OCI-LY1 (cell line): ENCODE measurements around the gene SERPINE1.

Experiments used
- H2AFZ ChIP-seq: fragments of 200-600 bp; sonication (generic), shearing (Covaris generic); 2 replicates; pipeline ENCODE4 v1.6.0; 2014; ENCODE audit warnings: antibody characterized with exemption, mild to moderate bottlenecking, low read length
- H3F3A ChIP-seq: fragments of 200-600 bp; sonication (generic), shearing (Covaris generic); 2 replicates; pipeline ENCODE4 v1.6.0; 2014; ENCODE audit warnings: mild to moderate bottlenecking, antibody characterized with exemption, low read length, moderate library complexity; ENCODE audit not compliant: insufficient read depth
- H3K27ac ChIP-seq: fragments of 200-600 bp; sonication (generic); 2 replicates; pipeline ENCODE4 v1.5.1; 2014; ENCODE audit warnings: low read length, mixed run types, mild to moderate bottlenecking, low read depth; ENCODE audit not compliant: poor library complexity, severe bottlenecking
- H3K27me3 ChIP-seq: fragments of 200-600 bp; sonication (generic); 2 replicates; pipeline ENCODE4 v1.6.0; 2014; ENCODE audit warnings: antibody characterized with exemption, mild to moderate bottlenecking, low read length, moderate library complexity; ENCODE audit not compliant: insufficient read depth
- H3K36me3 ChIP-seq: fragments of 200-600 bp; sonication (generic); 2 replicates; pipeline ENCODE4 v1.6.1; 2014; ENCODE audit warnings: mild to moderate bottlenecking, antibody characterized with exemption, low read length, moderate library complexity, mixed read lengths; ENCODE audit not compliant: insufficient read depth
- H3K4me1 ChIP-seq: fragments of 200-600 bp; sonication (generic); 2 replicates; pipeline ENCODE4 v1.5.1; 2014; ENCODE audit warnings: mild to moderate bottlenecking, low read length, moderate library complexity; ENCODE audit not compliant: insufficient read depth, severe bottlenecking
- H3K4me2 ChIP-seq: fragments of 200-600 bp; sonication (generic), shearing (Covaris generic); 2 replicates; pipeline ENCODE4 v1.6.1; 2014; ENCODE audit warnings: low read length
- H3K4me3 ChIP-seq: fragments of 200-600 bp; sonication (generic); 2 replicates; pipeline ENCODE4 v1.5.1; 2014; ENCODE audit warnings: low read length, low read depth, mild to moderate bottlenecking, mixed read lengths; ENCODE audit not compliant: poor library complexity, severe bottlenecking
- H3K79me2 ChIP-seq: fragments of 200-600 bp; shearing (Covaris generic); 2 replicates; pipeline ENCODE4 v1.6.1; 2016; ENCODE audit warnings: mixed run types, low read length, mixed read lengths; ENCODE audit not compliant: insufficient read depth
- H3K9ac ChIP-seq: fragments of 200-600 bp; sonication (generic), shearing (Covaris generic); 2 replicates; pipeline ENCODE4 v1.6.1; 2014; ENCODE audit warnings: mild to moderate bottlenecking, low read length, mixed read lengths
- H3K9me2 ChIP-seq: fragments of 200-600 bp; sonication (generic), shearing (Covaris generic); 2 replicates; pipeline ENCODE4 v1.6.1; 2014; ENCODE audit warnings: low read depth, mild to moderate bottlenecking, low read length, mixed read lengths
- H3K9me3 ChIP-seq: fragments of 200-600 bp; shearing (Covaris generic); 2 replicates; pipeline ENCODE4 v1.6.1; 2014; ENCODE audit warnings: low read length, mixed read lengths
- H4K20me1 ChIP-seq: fragments of 200-600 bp; sonication (generic), shearing (Covaris generic); 2 replicates; pipeline ENCODE4 v1.6.0; 2016; ENCODE audit warnings: mild to moderate bottlenecking, low read length; ENCODE audit not compliant: insufficient read depth
- CTCF ChIP-seq: fragments of 200-600 bp; sonication (generic), shearing (Covaris generic); IDR thresholded peaks from 2 replicates; pipeline ENCODE4 v1.5.1; 2017; ENCODE audit warnings: mild to moderate bottlenecking, antibody characterized with exemption, low read length, moderate library complexity, mixed read lengths
- EZH2 ChIP-seq: fragments of 200-600 bp; sonication (generic), shearing (Covaris generic); IDR thresholded peaks from 2 replicates; pipeline ENCODE4 v1.8.0; 2017; ENCODE audit warnings: borderline replicate concordance, mixed run types, mild to moderate bottlenecking, antibody characterized with exemption, low read length, moderate library complexity, mixed read lengths

Gene SERPINE1

DNA sequence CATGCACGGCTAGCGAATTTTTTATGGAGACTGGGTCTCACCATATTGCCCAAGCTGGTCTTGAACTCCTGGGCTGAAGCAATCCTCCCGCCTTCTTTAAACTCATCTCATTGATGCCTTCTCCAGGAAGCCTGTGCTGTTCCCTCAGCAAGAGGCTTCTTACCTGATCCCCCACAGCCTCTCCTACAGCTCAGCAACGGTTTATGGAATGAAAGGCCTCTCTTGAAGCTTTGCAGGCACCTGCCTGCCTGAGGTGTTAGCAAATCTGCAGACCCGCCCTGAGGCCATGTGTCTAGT lies 42.1 kb upstream of the SERPINE1 start:
- Histone ChIP-seq H3K9ac (peak overlapping the region; percentile 92), H3K27ac (peak overlapping the region; percentile 56), H3K4me3 (peak overlapping the region; percentile 83), H3K4me1 (peaks cover 15% of the 10 kb centered on the region), H3K36me3 (peaks cover 29% of the 10 kb centered on the region), H3K27me3 (no peaks in the 10 kb centered on the region), H2AFZ (peak overlapping the region; percentile 17; the same call in 1 of the 2 replicates), H3K79me2 (no peaks in the 10 kb centered on the region), H3K9me2 (no peaks in the 10 kb centered on the region), H4K20me1 (no peaks in the 10 kb centered on the region), H3K4me2 (peak overlapping the region; percentile 86), H3K9me3 (no peaks in the 10 kb centered on the region), H3F3A (no peaks in the 10 kb centered on the region)
- no peak for TF ChIP-seq CTCF
- TF ChIP-seq EZH2: no peak

DNA sequence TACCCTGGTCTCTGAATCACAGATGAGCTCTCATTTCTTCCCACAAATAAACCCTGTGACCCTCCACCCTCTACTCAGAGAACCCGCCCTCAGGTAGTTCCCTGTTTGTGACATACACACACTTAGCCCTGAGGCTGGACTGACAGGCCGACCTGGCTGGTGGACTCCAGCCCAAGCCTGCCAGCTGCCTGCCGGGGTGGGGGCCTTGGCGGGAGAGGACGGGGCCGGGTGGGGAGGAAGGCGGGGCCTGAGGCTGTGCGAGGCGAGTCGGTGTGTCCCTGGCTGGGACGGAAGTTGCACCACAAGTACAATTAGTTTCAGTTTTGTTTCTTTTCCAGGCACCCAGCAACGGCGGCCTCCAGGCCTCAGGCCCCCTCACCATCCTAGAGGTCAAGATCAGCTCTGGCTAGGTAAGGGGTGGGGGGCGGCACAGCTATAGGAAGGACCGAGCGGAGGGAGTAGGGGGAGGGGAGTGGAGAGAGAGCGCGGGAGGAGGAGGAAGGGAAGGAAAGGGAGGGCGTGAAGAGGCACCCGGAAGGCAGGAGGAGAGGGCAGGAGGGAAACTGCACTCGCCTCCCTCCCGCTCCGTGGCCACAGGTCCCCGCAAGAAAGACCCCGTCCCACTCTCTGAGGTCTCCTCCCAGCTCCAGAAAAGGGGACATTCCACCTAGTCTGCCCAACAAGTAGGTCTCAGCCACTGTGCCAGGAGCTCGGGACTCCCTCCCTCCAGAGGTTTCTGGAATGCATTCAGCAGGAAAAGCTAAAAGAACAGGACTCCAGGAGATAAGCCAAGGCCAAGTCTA lies 41.5 kb upstream of the SERPINE1 start, which contains the start of gene TRIM56:
Gene TRIM56, plus strand, starts transcription at position 320 of the 803 bp plus-strand sequence. CDS start 1,832 bp downstream, outside the sequence.
- Histone ChIP-seq H3K27me3 (no peaks in the 10 kb centered on the region), H3K9me2 (no peaks in the 10 kb centered on the region), H3K9ac (peak within 1 kb of the TSS; percentile 92), H3K4me2 (peak within 1 kb of the TSS; percentile 86), H3K79me2 (no peaks in the 10 kb centered on the region), H4K20me1 (no peaks in the 10 kb centered on the region), H3K9me3 (no peaks in the 10 kb centered on the region), H3K4me1 (peaks cover 15% of the 10 kb centered on the region), H3K4me3 (peak within 1 kb of the TSS; percentile 83), H3K36me3 (peaks cover 33% of the 10 kb centered on the region), H3K27ac (peak within 1 kb of the TSS; percentile 56), H2AFZ (peak within 1 kb of the TSS; percentile 17; the same call in 1 of the 2 replicates), H3F3A (no peaks in the 10 kb centered on the region)
- TF ChIP-seq CTCF (no peak), EZH2 (no peak)

- Histone ChIP-seq H3K9me3 (no peaks in the 10 kb centered on the region), H3K4me2 (no peak overlapping the region), H3F3A (no peaks in the 10 kb centered on the region), H3K36me3 (peaks cover 40% of the 10 kb centered on the region), H3K27me3 (no peaks in the 10 kb centered on the region), H4K20me1 (no peaks in the 10 kb centered on the region), H3K4me1 (peaks cover 15% of the 10 kb centered on the region), H2AFZ (no peak overlapping the region), H3K9ac (no peak overlapping the region), H3K27ac (no peak overlapping the region), H3K79me2 (no peaks in the 10 kb centered on the region), H3K9me2 (no peaks in the 10 kb centered on the region), H3K4me3 (no peak overlapping the region)
- TF ChIP-seq EZH2 (no peak), CTCF (no peak)
Observed at GRCh38 chr7:101087334-101088068, 39.4 kb upstream of the SERPINE1 start.
